HG03432 (cell line): ENCODE results near the gene RFX4.

ENCODE experiments used
- ATAC-seq: cut with Tn5 transposase; IDR thresholded peaks from one replicate; pipeline ENCODE4 v1.9.1; 2021; ENCODE audit warnings: mild to moderate bottlenecking, moderate library complexity; ENCODE audit not compliant: unreplicated experiment

The RFX4 gene

DNA sequence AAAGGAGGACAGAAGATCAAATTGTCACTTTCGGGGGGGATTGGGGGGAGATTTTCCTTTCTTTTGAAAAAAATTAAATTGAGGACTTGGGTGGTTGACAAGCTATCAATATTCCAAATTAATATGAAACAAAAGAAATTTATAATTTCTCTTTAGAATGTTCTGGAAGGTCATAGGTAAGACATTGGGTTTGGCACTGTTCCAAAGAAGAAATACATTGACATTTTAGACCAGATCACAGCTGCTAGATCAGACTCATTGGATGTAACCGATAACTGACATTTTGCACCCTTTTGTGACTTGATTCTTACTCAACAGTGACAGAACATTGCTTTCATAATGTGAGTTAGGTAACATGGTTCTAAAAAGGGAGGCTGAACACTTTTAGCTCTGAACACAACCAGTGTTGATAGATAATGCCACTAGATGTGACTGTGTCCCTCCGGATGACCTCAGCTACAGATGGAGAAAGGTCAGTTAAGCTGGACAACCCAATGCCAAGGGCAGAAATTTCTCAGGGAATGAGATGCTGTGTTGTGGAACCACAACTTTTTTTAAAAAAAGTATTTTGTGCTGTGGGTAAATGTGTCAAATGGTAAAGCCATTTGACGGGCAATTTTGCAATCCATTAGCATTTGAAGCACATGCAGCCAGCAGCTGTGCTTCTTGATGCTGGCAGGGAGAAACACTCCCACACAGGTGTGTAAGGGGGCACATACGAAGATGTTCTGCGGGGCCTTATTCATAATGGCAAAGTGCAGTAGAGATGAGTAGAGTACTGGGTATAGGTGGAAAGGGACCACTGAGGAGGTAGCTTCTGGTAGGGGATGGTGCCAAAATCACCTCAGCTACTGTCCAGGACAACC is 62.9 kb downstream of the RFX4 start:
- ATAC-seq, result no peak

DNA sequence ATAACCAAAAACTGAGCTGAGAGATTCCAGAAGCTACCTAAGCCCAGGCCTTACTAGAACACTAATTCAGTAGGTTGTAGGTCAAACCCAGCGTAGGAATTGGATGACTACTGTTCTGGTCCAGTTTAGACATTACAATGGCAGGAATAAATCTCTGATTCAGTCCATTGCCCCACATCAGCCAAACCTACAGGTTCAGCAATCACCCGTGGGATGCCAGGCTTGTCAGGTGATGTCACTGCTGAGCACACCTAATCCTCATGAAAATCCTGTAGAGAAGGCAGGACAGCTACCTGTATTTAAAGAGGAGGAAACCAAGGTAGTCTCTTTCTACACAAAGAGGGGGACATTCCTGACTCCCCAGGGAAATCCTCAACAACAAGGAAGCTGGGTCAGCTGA is 63.7 kb downstream of the RFX4 start:
- ATAC-seq, result no peak

DNA sequence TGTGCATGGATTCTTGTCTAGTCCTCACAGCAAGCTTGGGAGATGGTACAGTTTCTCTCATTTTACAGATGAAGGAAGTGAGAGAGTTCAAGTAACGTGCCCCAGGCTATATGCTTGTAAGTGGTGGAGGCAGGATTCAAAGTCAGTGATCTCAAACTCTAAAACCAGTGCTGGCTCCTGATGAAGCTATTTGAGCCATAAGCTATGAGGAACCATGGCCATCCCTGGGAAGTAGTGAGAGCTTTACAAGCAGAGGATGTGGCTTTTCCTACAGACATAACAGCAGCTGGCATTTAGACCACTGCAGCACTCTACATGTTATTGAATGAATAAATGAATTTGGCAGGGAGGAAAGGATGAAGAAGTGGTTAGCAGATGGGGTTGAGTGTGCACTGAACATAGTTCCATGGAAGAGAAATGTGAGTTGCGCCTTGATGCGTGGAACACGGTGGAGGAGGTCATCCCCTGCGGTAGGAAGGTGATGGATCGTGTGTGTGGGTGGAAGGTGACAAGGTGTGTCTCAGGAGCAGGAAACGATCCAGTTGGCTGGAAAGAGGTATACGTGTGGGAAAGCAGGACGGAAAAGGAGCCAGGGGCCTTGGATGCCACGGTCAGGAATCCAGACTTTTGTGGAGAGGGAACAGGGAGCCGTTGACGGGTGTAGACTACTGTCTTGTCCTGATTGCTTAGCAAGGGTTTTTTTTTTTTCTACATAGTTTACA is 65.2 kb downstream of the RFX4 start:
- no peak for ATAC-seq

DNA sequence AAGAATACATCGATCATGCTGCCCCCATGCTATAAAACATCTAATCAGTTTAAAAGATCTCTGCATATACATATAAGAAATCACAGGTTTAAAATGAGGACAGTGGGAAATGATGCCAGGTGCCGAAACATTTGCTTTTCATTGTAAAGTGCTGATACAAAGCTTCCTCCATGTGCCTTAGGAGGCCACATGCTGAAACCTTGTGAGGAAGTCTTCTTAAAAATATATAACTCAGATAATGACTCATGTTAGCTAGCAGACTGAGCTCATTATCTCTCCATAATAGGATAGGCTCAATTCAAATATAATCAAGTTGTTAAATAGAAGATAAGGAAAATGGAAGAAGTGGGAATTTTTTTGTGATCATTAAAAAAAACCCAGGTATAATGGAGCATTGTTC is 65.9 kb downstream of the RFX4 start:
- no peak for ATAC-seq

DNA sequence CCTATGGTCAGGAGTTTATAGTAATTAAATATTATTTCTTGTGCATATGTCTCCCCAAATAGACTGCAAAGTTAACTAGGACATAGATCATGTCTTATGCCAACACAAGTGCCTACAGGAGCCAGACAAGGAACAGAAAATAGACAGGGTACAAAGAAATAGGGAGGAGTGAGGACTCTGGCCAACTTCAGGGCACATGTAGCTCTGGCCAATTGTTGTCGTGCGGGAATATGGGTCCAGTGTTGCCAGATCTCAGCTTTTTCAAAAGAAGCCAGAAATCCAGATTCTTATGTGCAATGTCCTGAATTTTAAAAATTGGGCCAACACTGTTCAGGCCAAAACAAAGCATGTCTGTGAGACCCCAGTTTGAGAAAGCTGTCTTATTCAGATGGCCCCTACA is 68.7 kb downstream of the RFX4 start:
- ATAC-seq, result no peak

DNA sequence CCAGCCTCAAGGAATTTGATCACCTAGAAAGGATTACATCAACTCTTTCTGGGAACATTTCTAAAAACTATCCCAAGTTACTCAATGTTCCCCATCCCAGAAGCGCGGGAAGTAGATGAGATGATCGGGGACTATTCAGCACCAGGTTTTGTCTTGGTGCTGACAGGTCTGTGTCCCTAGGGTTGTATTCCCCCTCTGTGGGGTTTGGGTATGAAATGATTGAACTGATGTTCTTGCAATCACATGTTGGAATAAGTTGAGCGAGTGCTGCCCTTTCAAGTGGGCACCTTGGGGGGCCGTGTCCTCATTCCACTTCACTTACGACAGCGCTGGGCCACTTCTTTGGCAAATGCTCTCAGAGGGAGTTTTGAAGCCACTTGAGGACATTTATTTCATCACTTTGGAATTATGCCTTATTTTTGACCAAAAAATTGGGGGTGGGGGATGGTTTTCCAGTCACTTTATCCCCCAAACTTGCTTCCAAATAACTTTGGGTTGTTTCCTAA is 69.8 kb downstream of the RFX4 start:
- no peak for ATAC-seq

DNA sequence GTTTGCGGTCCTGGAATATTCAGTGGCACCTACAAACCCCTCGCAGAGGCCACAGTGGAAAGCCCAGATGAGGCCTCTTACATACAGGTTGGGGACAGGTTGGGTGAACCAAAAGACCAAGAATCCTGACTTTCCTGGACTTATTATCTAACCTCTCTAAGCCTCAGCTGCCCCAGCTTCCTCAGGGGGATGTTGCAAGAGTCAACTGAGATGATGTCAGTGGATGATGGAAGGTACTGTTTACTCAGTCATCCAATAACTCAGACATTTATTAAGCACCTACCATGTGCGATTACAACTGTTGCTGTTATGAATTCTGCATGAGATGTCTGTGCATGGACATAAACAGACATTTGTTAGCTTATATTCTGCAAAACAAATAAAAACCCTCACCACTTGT is 72.8 kb downstream of the RFX4 start:
- no peak for ATAC-seq

DNA sequence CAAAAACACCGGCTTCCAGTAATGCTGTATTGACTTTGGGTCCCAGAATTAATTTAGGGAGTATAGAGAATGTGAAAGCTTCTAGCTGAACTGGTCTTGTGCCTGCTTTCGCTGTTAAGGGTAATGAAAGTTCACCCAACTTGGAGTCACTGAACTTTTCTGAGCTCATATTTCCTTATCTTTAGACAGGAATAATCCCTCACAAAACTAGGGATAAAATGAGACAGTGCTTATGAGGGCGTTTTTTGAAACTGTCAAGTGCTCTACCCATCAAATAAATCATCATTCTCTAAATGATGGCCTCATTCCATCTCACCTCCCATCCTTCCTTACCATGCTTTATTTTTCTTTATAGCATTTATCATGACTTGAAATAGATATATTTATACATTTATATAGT is 74.7 kb downstream of the RFX4 start:
- ATAC-seq, result no peak

DNA sequence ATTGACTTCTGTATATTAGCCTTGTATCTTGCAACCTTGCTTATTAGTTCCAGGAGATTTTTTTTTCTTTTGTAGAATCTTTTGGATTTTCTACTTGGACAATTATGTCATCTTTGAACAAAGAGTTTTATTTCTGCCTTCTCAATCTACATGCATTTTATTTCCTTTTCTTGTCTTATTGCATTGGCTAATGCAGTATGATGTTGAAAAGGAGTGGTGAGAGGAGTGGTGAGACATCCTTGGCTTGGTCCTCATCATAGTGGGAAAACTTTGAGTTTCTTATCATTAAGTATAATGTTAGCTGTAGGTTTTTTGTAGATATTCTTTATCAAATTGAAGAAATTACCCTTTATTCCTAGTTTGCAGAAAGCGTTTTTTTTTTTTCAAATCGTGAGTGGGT is 80.6 kb downstream of the RFX4 start:
- no peak for ATAC-seq

DNA sequence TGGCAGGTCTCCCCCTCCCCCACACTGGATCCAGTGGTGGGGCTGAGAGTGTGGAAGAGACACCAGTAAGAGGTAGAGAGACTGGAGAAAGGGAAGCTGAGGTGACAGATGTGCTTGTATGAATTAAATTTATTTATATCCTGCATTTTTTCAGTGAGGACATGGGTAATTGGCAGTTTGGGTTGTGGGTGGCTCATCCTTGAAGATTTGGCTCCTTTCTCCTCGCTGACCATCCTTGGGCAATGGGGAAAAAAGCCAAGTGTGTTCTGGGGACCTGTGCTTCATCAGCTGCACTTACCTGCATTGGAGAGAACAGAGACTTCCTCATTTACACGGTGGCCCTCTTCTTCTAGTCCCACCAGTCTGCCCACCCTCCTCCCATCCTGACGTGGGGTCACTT is 86.4 kb downstream of the RFX4 start:
- no peak for ATAC-seq

DNA sequence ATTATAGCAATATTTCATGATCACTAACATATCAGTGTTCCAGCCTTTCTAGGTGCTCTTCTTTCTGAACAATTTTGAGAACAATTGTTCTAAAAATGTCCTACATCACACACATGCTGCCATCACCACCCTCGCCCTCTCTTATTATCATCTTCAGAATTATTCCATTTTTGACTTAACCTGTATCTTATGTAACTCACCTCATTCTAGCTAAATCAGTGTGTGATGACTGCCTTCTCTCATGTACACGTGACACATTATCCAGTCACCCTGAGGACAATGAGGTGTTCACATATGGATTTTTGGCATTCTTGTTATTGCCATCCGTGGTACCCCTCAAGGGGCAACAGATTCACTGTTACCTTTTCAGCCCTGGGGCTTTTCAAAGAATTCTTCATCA is 87.3 kb downstream of the RFX4 start:
- ATAC-seq, result no peak

DNA sequence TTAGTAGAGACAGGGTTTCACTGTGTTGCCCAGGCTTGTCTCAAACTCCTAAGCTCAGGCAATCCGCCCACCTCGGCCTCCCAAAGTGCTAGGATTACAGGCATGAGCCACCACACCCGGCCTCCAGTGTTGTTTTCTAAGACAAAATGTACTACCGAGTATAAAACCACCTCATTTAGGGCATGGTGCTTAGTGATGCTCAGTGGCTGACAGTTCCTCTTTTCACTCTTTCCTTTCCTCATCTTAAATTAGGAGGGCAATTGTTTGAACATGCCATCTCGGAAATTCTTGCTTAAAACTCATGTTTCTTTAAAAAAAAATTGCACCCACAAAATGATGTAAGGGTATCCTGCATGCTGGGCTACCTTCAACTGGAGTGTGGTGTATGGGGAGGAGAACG is 89.0 kb downstream of the RFX4 start:
- ATAC-seq, result no peak

DNA sequence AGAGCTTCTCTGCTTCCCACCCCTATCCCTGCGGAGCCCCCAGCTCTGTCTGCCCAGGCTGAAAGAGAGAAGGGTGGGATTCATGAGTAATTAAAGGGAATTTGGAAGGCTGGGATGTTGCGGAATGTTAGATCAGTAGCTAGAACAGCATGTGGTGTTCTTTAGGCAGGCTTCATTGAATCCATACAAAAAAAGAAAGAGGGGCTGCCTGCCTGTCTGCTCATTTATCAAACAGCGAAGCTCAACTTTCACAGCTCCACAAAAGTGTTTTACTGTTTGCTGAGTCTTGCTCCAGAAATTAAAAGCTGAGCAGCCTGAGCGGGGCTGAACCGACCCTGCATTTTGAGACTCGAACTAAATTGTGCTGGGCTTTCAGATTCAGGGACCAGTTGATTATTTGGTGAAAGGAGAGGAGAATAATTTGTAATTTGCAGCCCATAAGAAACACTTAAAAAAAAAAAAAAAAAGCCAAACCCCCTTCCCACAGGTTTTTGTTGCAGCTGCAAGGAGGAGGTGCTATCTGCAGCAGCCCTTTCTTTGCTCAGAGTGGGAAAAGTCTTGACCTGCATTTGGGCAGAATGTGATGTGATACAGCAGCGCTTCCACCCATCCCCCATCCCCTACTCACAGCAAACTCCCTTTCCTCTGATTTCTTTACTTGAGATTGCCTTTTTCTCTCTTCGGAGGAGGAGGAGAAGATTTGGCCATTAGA is 89.7 kb downstream of the RFX4 start:
- ATAC-seq, result no peak

DNA sequence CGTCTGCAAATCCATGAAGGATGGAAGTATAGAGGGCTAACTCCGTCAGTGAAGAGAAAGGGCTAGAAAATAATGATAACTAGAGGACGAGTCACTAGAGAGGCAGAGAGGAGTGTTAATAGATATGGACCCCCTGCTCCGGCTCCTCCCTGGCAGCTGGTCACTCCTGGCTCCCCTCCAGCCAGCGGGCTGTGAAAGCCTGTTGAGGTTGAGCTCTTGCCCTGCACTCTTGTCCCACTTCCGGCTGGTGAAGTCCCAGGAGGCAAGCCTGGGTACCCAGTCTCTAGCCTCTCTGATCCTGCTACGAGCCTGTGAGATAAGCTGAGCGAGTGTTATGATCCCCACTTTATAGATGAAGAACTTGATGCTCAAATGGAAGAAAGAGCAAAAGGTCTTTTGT is 90.3 kb downstream of the RFX4 start:
- no peak for ATAC-seq

DNA sequence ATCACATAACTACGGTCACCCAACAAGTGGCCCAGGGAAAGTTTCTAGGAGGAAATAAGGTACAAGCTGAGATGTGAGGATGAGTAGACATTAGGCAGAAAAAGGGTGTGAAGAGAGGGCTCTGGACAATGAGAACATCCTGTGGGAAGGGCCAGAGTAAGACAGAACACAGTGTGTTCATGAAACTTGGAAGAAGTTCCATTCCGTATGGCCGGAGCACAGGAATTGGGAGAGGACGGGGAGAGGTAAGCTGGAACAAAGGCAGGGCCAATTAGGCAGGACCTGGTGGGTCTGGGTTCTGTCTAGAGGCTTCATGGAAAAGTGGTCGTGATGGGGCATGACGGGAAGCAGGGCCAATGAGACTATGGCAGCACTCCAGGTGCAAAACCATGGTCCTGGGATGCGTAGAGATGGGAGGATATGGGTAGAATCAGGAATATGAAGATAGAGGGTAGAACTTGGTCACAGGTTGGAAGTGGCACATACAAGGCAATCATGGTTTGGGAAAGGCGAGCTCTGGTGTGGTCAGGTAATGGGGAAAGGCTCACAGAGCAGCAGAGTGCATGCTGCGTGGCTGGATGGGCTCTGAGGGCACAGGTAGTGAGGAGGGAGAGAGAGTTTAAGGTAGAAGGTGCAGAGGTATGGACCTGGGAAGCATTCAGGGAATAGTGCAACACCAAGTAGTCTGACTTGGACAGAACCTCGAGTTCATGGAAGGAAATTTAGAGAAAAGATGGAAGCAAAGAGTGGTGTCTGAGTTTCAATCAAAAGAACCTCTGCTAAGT is 93.0 kb downstream of the RFX4 start:
- no peak for ATAC-seq

DNA sequence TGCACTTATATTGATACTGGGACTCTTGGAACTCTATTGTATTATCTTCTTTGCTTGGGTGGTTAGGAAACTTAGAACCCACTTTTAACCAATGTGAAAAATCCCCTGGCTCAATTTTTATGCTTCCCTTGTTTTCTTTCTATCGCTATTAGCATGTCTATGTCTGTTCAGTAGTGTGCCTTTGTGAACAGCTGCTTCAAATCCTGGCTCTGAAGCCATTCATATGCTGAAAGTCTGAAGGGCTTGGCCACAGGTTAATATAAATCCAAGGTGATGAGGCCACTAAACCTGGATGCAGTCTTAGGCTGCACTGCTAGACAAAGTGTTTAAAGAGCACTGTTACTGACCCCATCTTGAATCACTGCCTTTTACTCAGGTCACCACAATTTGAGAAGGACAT is 96.8 kb downstream of the RFX4 start:
- no peak for ATAC-seq

DNA sequence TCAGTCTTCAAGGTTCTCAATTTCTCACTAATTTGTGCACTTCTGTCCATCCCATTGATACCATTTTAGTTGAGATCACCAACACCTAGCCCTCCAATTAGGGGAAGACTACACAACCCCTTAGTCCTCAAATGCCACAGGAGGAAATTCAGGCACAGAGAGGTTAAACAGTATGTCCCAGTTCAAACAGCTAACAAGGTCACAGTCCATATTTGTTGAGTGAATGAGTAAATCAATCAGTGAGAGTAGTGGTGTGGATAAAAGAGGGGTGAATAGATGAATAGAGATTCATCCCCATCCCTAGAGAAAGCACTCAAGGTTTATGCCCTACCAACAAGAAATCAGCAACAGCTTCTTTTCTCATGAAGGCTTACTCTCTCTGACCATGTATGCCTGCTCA is 97.5 kb downstream of the RFX4 start:
- ATAC-seq, result no peak

DNA sequence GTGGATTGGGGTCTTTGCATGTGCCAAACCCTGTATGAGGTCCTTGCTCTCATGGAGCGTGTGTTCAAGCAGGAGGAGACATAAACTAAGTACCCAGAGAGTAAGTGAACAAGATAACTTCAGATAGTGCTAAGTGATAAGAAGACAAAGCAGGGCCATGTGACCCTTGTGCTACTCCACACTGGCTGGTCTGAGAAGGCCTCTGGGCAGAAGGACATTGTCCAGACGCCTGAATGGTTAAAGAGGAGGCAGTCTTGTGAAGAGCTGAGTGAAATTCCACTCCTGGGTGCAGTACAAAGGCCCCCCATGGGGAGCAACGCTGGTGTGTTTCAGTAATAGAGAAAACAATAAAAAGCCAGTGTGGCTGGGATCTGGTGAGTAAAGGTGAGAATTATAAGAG is 98.4 kb downstream of the RFX4 start:
- no peak for ATAC-seq

DNA sequence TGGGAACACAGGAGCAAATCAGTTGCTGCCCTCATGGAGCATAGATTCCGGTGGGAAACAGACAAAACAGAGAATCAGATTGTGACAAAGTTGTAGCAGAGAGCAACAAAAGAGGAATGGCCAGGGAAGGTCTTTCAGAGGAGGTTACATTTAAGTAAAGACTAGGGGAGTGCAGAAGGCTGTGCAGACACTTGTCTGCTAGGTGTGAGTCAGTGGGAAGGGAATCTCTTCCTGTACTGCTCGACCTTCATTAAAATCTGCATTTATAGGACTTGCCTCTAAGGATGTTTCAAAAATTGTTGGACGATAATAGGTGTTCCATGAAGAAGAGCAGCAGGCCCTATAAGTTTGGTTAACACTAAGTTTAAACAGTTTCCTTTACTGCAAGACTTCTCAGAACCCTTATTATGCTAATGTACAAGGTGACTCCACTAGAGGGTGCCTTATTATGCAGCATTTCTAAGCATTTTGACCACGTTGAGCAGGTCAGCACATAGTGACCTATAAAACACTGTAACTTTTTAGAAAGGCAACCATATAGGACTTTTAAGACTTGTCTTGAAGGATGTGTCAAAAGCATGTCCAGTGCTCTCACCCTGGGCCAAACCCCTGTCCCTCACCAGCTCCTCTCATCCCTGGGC is 99.9 kb downstream of the RFX4 start:
- ATAC-seq, result no peak

DNA sequence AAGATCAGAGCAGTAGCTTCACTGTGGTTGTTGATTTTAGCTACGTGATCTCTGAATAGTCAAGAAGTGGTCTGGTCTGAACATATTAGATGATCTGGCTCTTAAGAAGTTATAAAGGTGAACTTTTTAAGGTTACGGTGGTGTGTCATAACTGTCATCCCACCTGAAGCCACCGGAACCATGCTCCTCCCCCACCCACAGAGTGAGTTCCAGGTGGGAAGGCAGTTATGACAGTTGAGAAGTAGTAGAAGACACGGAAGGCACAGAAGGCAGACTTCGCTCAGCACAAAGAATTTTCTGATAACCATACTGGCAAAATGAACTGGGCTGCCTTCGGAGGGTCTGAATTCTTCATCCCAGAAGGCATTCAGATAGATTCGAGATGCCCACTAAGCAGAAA is 101.7 kb downstream of the RFX4 start:
- no peak for ATAC-seq
